PFSK-1 (cell line): ENCODE data around the gene GPD2.

Experiments used
- POLR2AphosphoS5 ChIP-seq: IDR thresholded peaks from 2 replicates; pipeline ENCODE4 v1.6.1; 2012; ENCODE audit warnings: low read depth, mild to moderate bottlenecking, control low read depth, low read length, moderate library complexity
- TAF1 ChIP-seq: IDR thresholded peaks from 2 replicates; pipeline ENCODE4 v1.6.1; 2012; ENCODE audit warnings: low read length, control low read depth, borderline replicate concordance; ENCODE audit not compliant: insufficient read depth
- TF ChIP-seq, protein P1 (sequence below), 2 experiments: IDR thresholded peaks; 2 replicates each; pipeline versions ENCODE4 v1.6.1 to v1.8.0; 2011 to 2012; ENCODE audit warnings: low read depth in 2 of 2, low read length in 2 of 2, control low read depth in 1 of 2, inconsistent platforms in 1 of 2, mild to moderate bottlenecking in 1 of 2, moderate library complexity in 1 of 2; ENCODE audit not compliant: insufficient read depth in 1 of 2

DNA sequence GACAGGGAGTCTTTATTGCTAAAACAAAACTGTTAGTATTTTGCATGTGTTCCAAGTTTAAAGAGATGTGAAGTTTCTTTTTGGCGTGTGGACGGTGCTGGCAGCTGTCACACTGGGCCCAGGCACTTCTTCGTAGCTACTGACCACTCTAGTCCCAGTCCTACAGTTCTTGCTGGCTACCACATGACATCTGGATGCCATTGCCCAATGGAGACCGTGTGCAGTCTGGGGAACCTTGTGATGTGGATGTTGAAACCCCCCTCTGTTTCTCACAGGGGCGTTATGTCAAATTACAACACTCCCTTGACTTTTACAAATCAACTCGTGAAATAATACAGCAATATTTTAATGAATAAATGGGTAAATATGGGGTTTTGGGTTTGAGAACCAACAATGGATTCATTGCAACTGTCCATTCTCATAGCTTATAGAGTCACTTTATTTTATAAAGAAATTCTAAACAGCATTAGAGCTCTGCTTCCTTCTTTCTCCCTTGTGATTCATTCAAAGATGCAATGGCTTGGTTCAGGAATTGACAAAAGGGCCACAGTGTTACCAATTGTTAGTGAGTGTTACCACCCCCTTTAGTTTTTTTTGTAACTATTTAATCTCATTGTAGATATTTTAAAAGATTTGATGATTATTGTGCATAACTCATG lies 1.2 kb downstream of the GPD2 start:
- TF ChIP-seq TAF1 (no peak), POLR2AphosphoS5 (no peak)
- TF ChIP-seq, protein P1, sequence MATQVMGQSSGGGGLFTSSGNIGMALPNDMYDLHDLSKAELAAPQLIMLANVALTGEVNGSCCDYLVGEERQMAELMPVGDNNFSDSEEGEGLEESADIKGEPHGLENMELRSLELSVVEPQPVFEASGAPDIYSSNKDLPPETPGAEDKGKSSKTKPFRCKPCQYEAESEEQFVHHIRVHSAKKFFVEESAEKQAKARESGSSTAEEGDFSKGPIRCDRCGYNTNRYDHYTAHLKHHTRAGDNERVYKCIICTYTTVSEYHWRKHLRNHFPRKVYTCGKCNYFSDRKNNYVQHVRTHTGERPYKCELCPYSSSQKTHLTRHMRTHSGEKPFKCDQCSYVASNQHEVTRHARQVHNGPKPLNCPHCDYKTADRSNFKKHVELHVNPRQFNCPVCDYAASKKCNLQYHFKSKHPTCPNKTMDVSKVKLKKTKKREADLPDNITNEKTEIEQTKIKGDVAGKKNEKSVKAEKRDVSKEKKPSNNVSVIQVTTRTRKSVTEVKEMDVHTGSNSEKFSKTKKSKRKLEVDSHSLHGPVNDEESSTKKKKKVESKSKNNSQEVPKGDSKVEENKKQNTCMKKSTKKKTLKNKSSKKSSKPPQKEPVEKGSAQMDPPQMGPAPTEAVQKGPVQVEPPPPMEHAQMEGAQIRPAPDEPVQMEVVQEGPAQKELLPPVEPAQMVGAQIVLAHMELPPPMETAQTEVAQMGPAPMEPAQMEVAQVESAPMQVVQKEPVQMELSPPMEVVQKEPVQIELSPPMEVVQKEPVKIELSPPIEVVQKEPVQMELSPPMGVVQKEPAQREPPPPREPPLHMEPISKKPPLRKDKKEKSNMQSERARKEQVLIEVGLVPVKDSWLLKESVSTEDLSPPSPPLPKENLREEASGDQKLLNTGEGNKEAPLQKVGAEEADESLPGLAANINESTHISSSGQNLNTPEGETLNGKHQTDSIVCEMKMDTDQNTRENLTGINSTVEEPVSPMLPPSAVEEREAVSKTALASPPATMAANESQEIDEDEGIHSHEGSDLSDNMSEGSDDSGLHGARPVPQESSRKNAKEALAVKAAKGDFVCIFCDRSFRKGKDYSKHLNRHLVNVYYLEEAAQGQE (IDR thresholded peaks at IDR 0.05; ENCODE audit: insufficient read depth in 1 of 2, low read depth in 2 of 2, low read length in 2 of 2): no peak
